Measurements from ENCODE around the gene KIF4A.
A peak's percentile ranks its signal among the peaks of the same experiment; 100 is the strongest.

Gene KIF4A

DNA sequence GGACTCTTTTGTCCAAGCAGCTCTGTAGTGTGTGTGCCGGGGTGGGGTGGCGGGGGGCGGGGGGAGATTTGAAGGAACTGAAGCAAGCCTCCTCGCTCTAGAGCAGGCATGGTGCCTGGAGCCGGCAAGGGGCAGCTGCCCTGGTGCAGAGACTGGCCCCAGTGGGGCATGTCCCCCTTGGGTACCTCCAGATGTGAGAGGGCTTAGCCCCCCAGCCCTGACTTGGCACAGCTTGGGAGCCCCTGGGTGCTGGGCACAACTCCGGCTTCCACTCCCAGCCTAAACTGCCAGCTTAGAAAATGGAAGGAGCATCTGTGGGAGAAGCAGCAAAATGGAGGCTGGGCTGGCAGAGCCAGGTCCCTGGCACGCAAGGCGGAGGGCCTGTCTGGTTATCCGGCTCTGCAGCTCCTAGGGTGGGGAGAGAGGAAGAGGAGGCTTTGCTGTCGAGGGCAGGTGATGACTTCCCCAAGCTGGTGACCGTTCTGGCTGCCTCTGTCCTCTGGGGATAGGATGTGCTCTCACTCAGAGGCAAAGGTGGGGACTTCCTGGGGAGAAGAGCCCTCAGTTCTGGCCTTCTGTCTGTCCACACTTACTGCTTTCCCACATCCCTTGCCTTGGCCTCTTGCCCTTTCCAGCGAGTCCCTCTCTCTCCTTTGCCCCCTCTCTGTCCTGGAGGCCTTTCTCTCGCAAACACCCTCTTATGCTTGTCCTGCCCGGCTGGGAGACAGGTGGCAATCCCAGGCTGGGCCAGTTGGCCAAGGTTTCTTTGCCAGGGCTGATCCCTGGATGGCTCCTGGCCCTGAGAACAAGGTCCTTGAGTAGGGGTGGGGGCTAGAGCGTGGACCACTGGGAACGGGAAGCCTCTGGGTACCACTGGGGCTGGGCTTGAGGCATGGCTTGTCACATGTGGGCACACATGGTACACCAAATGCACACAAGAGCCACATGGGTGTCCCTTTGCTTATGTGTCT is 156.8 kb downstream of the KIF4A start:
- no peak overlapping the region for H3K27ac Mint-ChIP-seq
- TF ChIP-seq, protein P1, sequence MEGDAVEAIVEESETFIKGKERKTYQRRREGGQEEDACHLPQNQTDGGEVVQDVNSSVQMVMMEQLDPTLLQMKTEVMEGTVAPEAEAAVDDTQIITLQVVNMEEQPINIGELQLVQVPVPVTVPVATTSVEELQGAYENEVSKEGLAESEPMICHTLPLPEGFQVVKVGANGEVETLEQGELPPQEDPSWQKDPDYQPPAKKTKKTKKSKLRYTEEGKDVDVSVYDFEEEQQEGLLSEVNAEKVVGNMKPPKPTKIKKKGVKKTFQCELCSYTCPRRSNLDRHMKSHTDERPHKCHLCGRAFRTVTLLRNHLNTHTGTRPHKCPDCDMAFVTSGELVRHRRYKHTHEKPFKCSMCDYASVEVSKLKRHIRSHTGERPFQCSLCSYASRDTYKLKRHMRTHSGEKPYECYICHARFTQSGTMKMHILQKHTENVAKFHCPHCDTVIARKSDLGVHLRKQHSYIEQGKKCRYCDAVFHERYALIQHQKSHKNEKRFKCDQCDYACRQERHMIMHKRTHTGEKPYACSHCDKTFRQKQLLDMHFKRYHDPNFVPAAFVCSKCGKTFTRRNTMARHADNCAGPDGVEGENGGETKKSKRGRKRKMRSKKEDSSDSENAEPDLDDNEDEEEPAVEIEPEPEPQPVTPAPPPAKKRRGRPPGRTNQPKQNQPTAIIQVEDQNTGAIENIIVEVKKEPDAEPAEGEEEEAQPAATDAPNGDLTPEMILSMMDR (IDR thresholded peaks at IDR 0.05), result no peak
- no peak overlapping the region for H3K4me3 Mint-ChIP-seq
- no peak for DNase-seq
- H3K9me3 Mint-ChIP-seq, result peaks cover 47% of the 10 kb centered on the region
- H3K36me3 Mint-ChIP-seq (ENCODE audit: low read depth), result no peaks in the 10 kb centered on the region
- peaks cover 64% of the 10 kb centered on the region for H3K27me3 Mint-ChIP-seq (ENCODE audit: low read depth, poor library complexity)
- H3K4me1 Mint-ChIP-seq, result no peaks in the 10 kb centered on the region

DNA sequence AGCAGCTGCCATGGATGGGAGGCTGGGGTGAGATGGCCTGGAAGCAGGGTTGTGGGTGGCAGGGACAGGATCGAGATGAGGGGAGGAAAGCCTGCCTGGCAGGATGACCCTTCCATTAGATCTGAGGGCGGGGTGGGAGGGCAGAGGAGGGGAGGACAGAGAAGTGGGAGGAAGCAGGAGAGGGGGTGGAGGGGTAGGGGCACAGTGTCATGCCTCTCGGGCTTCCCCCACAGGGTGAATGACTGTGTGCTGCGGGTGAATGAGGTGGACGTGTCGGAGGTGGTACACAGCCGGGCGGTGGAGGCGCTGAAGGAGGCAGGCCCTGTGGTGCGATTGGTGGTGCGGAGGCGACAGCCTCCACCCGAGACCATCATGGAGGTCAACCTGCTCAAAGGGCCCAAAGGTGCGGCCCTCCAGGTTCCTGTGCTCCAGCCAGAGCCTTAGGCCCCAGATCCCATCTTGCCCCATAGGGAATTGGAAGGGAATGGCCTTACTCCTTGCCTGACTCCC is 159.6 kb downstream of the KIF4A start:
- Mint-ChIP-seq H3K4me1 (peaks cover 27% of the 10 kb centered on the region), H3K9me3 (peaks cover 57% of the 10 kb centered on the region), H3K36me3 (ENCODE audit: low read depth) (no peaks in the 10 kb centered on the region), H3K27me3 (ENCODE audit: low read depth, poor library complexity) (peaks cover 39% of the 10 kb centered on the region), H3K27ac (no peak overlapping the region), H3K4me3 (no peak overlapping the region)
- no peak for DNase-seq
- TF ChIP-seq, protein P1 (IDR thresholded peaks at IDR 0.05), result no peak

DNA sequence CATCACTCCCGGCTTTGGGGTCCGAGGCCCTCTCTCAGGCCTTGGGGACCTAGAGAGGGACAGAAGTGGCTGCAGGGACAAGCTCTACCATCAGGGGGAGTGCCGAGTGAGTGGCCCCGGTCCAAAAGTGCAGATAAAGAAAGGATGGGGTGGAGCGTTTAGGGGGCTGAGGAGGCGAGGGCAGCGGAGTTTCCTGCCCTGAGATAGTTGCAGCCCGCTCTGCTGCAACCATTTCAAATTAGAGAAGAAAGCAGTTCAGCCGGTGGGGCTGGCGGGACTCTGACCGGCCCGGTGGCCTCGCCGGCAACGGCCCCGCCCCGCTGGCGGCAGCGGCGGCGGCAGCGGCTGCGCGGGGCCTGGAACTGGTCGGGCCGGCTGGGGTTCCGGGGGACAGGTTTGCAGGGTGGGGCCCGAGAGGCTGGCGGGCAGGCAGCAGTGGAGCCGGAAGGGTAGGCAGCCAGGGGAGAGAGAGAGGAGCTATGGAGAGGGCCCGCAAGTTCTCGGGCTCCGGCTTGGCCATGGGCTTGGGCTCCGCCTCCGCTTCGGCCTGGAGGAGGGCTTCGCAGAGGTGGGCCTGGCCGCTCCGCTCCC is 162.3 kb downstream of the KIF4A start:
- Mint-ChIP-seq H3K27me3 (ENCODE audit: low read depth, poor library complexity) (peaks cover 17% of the 10 kb centered on the region), H3K4me1 (peaks cover 43% of the 10 kb centered on the region), H3K27ac (no peak overlapping the region), H3K36me3 (ENCODE audit: low read depth) (peaks cover 12% of the 10 kb centered on the region), H3K9me3 (peaks cover 64% of the 10 kb centered on the region), H3K4me3 (peak overlapping the region; percentile 91)
- TF ChIP-seq, protein P1 (IDR thresholded peaks at IDR 0.05), result peak; percentile 39
- DNase-seq, result peak; percentile 65

DNA sequence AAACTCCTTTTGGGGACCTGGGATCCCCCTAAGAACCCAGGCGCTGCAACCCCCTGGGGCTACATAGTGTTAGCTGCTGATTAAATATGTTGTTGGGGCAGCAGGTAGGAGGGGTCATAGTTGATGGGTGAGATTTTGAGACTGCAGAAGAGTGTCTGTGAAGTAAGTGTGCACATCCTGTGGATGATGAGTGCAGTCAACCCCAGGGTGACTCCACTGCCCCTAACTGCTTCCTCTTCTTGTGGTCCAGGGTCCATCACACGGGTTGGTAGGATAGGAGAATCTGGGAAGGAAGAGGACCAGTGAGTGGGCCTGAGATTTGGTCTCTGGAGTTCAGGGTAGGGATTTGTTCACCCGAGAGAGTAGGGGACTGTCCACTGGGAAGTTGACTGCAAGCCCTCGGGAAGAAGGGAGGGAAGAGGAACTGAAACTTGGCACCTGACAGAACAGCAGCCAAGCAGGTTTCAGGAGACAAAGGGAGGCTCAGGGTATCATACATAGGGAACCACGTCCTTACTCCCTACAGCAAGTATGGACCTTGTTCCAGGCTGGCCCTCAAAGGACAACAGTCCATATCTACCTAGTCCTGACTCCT is 163.2 kb downstream of the KIF4A start:
- no peak overlapping the region for H3K27ac Mint-ChIP-seq
- H3K36me3 Mint-ChIP-seq (ENCODE audit: low read depth), result peaks cover 13% of the 10 kb centered on the region
- H3K4me1 Mint-ChIP-seq, result peaks cover 44% of the 10 kb centered on the region

DNA sequence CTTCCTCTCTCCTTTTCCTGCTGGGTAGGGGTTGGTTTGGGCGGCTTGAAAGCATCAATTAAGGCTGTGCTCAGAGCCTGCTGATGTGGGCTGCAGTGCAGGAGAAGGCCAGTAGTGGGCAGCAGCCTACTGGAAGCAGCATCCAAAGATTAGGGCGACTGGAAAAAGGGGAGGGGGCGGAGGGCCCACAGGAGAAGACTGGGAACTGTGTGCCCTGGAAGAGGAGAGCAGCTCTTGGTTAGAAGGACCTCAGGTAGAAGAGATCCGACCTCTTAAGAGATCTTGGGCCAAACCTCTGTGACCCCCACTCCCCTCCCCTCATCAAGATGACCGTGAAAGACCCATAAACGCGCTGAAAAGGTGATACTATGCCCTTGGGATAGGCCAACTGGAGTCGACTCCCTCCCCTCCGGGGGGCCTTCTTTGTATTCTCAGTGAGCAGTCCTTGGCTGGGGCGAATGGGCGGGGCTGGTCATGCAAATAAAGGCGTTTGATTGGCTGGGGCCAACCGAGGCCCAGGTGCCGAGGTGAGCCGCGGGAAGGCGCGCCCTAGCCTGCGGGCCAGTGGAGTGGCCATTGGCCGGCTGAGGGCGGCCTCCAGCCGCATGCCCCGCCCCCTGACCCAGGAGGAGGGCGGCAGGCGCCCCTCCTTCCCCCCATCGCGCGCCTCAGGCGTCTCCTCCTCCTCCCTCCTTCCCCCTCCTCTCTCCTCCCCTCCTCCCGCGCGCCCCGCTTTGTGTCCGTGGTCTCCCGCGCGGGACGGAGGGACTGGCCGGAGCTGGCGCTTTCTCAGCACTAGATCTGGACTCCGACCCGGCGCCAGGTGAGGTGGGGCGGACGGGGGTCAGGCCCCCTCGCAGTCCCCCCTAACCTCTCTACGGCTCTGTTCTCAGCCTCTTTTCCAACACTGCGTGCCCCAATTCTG is 164.8 kb downstream of the KIF4A start:
- peak; percentile 85 for DNase-seq
- peak overlapping the region; percentile 95 for H3K4me3 Mint-ChIP-seq
- peaks cover 4% of the 10 kb centered on the region for H3K27me3 Mint-ChIP-seq (ENCODE audit: low read depth, poor library complexity)
- peaks cover 59% of the 10 kb centered on the region for H3K9me3 Mint-ChIP-seq
- peaks cover 24% of the 10 kb centered on the region for H3K36me3 Mint-ChIP-seq (ENCODE audit: low read depth)
- TF ChIP-seq, protein P1 (IDR thresholded peaks at IDR 0.05), result peak; percentile 74
- peak overlapping the region; percentile 90 for H3K27ac Mint-ChIP-seq
- H3K4me1 Mint-ChIP-seq, result peaks cover 44% of the 10 kb centered on the region

More for the DNA sequence above, 163.2 kb downstream of the KIF4A start:
- TF ChIP-seq, protein P1 (IDR thresholded peaks at IDR 0.05), result no peak
- H3K9me3 Mint-ChIP-seq, result peaks cover 59% of the 10 kb centered on the region
- peak overlapping the region; percentile 91 for H3K4me3 Mint-ChIP-seq
- H3K27me3 Mint-ChIP-seq (ENCODE audit: low read depth, poor library complexity), result peaks cover 9% of the 10 kb centered on the region
- no peak for DNase-seq

All from nephron progenitor cell (in vitro differentiated cells).